B cell (primary cell): ENCODE measurements around the gene FADD. TPM values are rescaled to one million over a fixed set of nuclear protein-coding genes. Genes with fewer than 3 reads are reported as not detected.
"Not testable (repeated sequence)": the region's sequence is repeated elsewhere in the genome, so short reads cannot be mapped to it uniquely, and the experiment has no call there.

Experiments
- ATAC-seq: fragments of 200-7000 bp; cut with Tn5 transposase; one replicate; pipeline ENCODE4 v1.10.0; 2021; ENCODE audit warnings: low read depth, mild to moderate bottlenecking, moderate number of reproducible peaks, moderate library complexity
- CTCF ChIA-PET: fragments of 350-600 bp; sonication (Branson Sonifier 250); formaldehyde crosslinking; loops from one replicate; lab custom pipeline; 2021; ENCODE audit warnings: antibody characterized with exemption, inconsistent platforms; lab: Charles Lee
- POLR2A ChIA-PET: fragments of 350-600 bp; sonication (Branson Sonifier 250); formaldehyde crosslinking; loops from one replicate; lab custom pipeline; 2021; ENCODE audit warnings: antibody characterized with exemption; lab: Charles Lee
- DNase-seq: peaks from one replicate; pipeline ENCODE4 v3.0.0; 2013
- H2AFZ ChIP-seq: 2 replicates; pipeline ENCODE4 v1.6.1; 2012; ENCODE audit warnings: mild to moderate bottlenecking, low read depth, low read length; ENCODE audit not compliant: insufficient read depth, poor library complexity, severe bottlenecking
- H3K27ac ChIP-seq, 2 donors: 1 replicate in 1 of 2; 2 replicates in 1 of 2; pipeline ENCODE4 v1.5.1; 2012 to 2013; ENCODE audit warnings: low read length in 2 of 2, mild to moderate bottlenecking in 2 of 2, moderate library complexity in 1 of 2
- H3K27me3 ChIP-seq, 4 experiments: fragments of 200-600 bp in 1 of 4; sonication (generic) in 1 of 4; replicated peaks in 1 of 4; 1 replicate in 2 of 4; 2 replicates in 2 of 4; pipeline versions ENCODE4 v1.6.1 to v1.7.0; 2013 to 2016; ENCODE audit warnings: low read length in 3 of 4, mild to moderate bottlenecking in 2 of 4, mixed read lengths in 1 of 4, moderate library complexity in 1 of 4; ENCODE audit not compliant: insufficient read depth in 4 of 4, control insufficient read depth in 3 of 4; ENCODE audit errors: control extremely low read depth in 1 of 4
- H3K36me3 ChIP-seq, 2 experiments: replicated peaks in 1 of 2; 1 replicate in 1 of 2; 2 replicates in 1 of 2; pipeline versions ENCODE4 v1.6.1 to v1.7.1; 2013; ENCODE audit warnings: low read length in 1 of 2; ENCODE audit not compliant: insufficient read depth in 2 of 2, control insufficient read depth in 1 of 2; ENCODE audit errors: control extremely low read depth in 1 of 2, extremely low read depth in 1 of 2
- H3K4me1 ChIP-seq, 2 donors: fragments of 200-600 bp in 1 of 2; sonication (generic) in 1 of 2; 1 replicate in 1 of 2; 2 replicates in 1 of 2; pipeline versions ENCODE4 v1.5.1 to v1.6.1; 2013 to 2017; ENCODE audit warnings: low read length in 2 of 2; ENCODE audit not compliant: control insufficient read depth in 2 of 2, insufficient read depth in 2 of 2
- H3K4me2 ChIP-seq: replicated peaks from 2 replicates; pipeline ENCODE3; 2012; ENCODE audit warnings: mild to moderate bottlenecking, low read depth, low read length; ENCODE audit not compliant: poor library complexity, severe bottlenecking
- H3K4me3 ChIP-seq, 5 experiments: fragments of 200-600 bp in 1 of 5; sonication (generic) in 1 of 5; 1 replicate in 3 of 5; 2 replicates in 2 of 5; pipeline versions ENCODE4 v1.5.1 to v1.7.0; 2011 to 2016; ENCODE audit warnings: low read length in 4 of 5, mild to moderate bottlenecking in 4 of 5, low read depth in 2 of 5, control low read depth in 1 of 5, moderate library complexity in 1 of 5; ENCODE audit not compliant: insufficient read depth in 1 of 5; ENCODE audit errors: control extremely low read depth in 1 of 5, extremely low read depth in 1 of 5
- H3K79me2 ChIP-seq: fragments of 200-600 bp; sonication (generic); one replicate; pipeline ENCODE4 v1.6.0; 2016; ENCODE audit warnings: low read length; ENCODE audit not compliant: control insufficient read depth, insufficient read depth
- H3K9ac ChIP-seq: fragments of 200-600 bp; sonication (generic); 2 replicates; pipeline ENCODE4 v1.6.1; 2017; ENCODE audit warnings: mild to moderate bottlenecking, low read length, moderate library complexity
- H3K9me3 ChIP-seq, 3 donors: one replicate each; pipeline versions ENCODE4 v1.6.1 to v1.7.1; 2013; ENCODE audit warnings: low read length in 2 of 3; ENCODE audit not compliant: control insufficient read depth in 2 of 3, insufficient read depth in 1 of 3; ENCODE audit errors: control extremely low read depth in 1 of 3
- H4K20me1 ChIP-seq: 2 replicates; pipeline ENCODE4 v1.6.0; 2012; ENCODE audit warnings: mild to moderate bottlenecking, low read length; ENCODE audit not compliant: insufficient read depth, control insufficient read depth, poor library complexity, severe bottlenecking
- H3K27ac Mint-ChIP-seq: one replicate; pipeline ENCODE4 v1.8.0; 2021; ENCODE audit warnings: mixed read lengths
- H3K27me3 Mint-ChIP-seq: one replicate; pipeline ENCODE4 v1.8.0; 2021; ENCODE audit warnings: mixed read lengths
- H3K4me1 Mint-ChIP-seq: one replicate; pipeline ENCODE4 v1.8.0; 2021; ENCODE audit warnings: mixed read lengths
- H3K4me3 Mint-ChIP-seq: one replicate; pipeline ENCODE4 v1.8.0; 2021; ENCODE audit warnings: mixed read lengths
- H3K9me3 Mint-ChIP-seq: one replicate; pipeline ENCODE4 v1.8.0; 2022; ENCODE audit warnings: mixed read lengths; ENCODE audit not compliant: insufficient read depth
- CTCF ChIP-seq: fragments of 200-600 bp; IDR thresholded peaks from one replicate; pipeline ENCODE4 v1.8.0; 2022; ENCODE audit warnings: antibody characterized with exemption, mild to moderate bottlenecking
- EZH2 ChIP-seq: IDR thresholded peaks from 2 replicates; pipeline ENCODE4 v1.6.1; 2012; ENCODE audit warnings: borderline replicate concordance, low read depth, mild to moderate bottlenecking, moderate library complexity, low read length; ENCODE audit not compliant: insufficient read depth, poor library complexity, severe bottlenecking
- WGBS: methylation state at CpG from one replicate; pipeline ENCODE4 v1.1.5; 2013; ENCODE audit warnings: missing lambda C conversion rate; ENCODE audit not compliant: insufficient coverage; 5-methylcytosine and 5-hydroxymethylcytosine counted together
- intact Hi-C: fragments of 100-400 bp; cut with micrococcal nuclease; formaldehyde crosslinking; loops from one replicate; pipeline ENCODE4 v1.10.0; 2022
- polyA plus RNA-seq: library from polyadenylated mRNA; depleted of rRNA; stranded (reverse); fragments of >200 nt; gene quantifications from 2 replicates; pipeline ENCODE4 v1.2.3, GENCODE V29; 2012
- total RNA-seq, 2 donors: library from RNA; stranded (reverse); fragments of 120-200 nt in 1 of 2; gene quantifications; 1 replicate in 1 of 2; 2 replicates in 1 of 2; pipeline versions ENCODE4 v1.2.3 to v1.2.4, GENCODE V29; 2013 to 2022

The FADD gene
- total and polyA plus RNA-seq, 2 donors (not counting 1 experiment from before 2014, with no cell fraction given) = 5.4 to 26.6 TPM

DNA sequence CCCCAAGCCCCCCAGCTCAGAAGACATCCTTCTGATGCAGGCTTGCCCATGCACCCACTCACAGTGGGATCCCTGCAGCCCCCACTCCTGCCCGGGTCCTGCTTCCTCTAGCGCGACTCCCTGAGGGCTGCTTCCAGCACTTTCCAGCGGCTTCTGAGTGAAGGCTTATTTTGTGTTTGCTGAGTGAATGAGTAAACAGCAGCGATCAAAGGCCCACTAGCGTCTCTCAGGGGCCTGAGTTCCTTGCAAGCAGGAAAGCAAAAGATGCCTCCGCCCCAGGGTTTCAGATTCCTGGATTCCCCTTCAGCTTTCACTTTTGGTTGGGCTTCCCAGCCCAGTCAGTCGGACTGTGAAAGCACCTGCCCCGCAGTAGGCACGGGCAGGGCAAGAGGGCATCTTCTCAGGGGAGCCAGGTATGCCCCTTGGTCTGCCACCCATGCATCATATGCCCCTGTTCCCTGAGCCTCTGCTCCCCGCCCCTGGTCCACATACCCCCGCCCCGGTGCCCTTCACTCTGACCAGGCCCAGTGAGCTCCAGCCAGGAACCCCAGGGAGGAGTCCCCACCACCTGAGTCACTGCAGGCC lies 9.2 kb downstream of the FADD start:
- no peak overlapping the region for H3K4me3 Mint-ChIP-seq
- H3K9ac ChIP-seq = no peak overlapping the region
- intact Hi-C loops = no loop called here
- no peaks in the 10 kb centered on the region for H3K27me3 Mint-ChIP-seq
- ChIA-PET CTCF (no interaction called here), POLR2A (no interaction called here)
- H3K79me2 ChIP-seq = peaks cover 28% of the 10 kb centered on the region
- TF ChIP-seq CTCF (no peak), EZH2 (no peak)
- peaks cover 6% of the 10 kb centered on the region for H3K4me1 Mint-ChIP-seq
- no peaks in the 10 kb centered on the region for H3K27me3 ChIP-seq
- H3K36me3 ChIP-seq = peaks cover 6 to 28% of the 10 kb centered on the region in 2 experiments
- no peaks in the 10 kb centered on the region for H3K4me1 ChIP-seq
- H4K20me1 ChIP-seq = peaks cover 22% of the 10 kb centered on the region
- no peak for DNase-seq
- H3K9me3 Mint-ChIP-seq = no peaks in the 10 kb centered on the region
- no peak overlapping the region for H3K4me2 ChIP-seq
- H2AFZ ChIP-seq = no peak overlapping the region
- H3K27ac Mint-ChIP-seq = no peak overlapping the region
- H3K27ac ChIP-seq = no peak overlapping the region
- no peak overlapping the region for H3K4me3 ChIP-seq
- no peaks in the 10 kb centered on the region for H3K9me3 ChIP-seq
- ATAC-seq = no peak
- 86% methylated on average over 13 of the region's 13 CpGs for WGBS

DNA sequence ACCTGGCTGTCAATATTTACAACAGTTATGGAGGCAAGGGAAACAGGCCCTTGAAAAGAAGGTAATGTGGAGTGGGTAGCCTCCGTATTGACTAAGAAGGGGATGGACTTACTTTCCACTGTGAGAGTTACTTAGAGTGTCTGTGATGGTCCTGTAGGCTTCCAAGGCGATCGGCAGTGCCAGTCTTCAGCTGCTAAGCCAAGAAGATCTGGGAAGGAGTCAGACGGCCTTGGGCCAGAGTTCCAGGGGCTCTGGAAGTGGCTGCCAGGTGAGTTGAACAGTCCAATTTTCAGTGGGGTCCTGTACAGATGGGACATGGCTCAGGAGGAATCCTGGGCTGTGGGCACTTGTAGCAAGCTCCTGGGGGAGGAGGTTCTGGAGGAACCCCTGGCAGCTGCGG lies 14.3 kb downstream of the FADD start:
- not testable (repeated sequence) for H3K4me3 Mint-ChIP-seq

DNA sequence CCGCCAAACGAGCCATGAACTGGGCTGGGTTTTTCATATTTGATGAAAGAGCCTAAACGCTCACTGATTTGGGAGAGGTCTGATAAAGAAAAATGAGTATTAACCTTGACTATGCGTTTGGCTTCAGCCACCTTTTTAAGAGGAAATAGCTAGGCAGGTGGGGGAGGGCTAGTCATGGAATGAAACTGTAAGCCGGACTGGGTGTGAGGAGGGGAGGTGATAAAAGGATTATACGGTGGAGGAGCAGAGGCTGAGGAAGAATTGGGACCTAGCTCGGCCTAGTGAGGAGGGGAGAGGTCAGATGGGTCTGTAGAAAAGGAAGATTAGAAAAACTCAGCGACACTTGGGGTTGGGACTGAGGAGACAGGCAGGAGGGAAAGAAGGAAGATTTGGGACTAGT lies 15.0 kb downstream of the FADD start:
- H3K27ac ChIP-seq, H3K9ac ChIP-seq, CTCF ChIA-PET, H3K27ac Mint-ChIP-seq, H3K4me1 Mint-ChIP-seq, H3K9me3 Mint-ChIP-seq, DNase-seq, H3K4me3 ChIP-seq, H2AFZ ChIP-seq, H3K4me1 ChIP-seq, H4K20me1 ChIP-seq, H3K36me3 ChIP-seq, H3K4me3 Mint-ChIP-seq, H3K79me2 ChIP-seq, H3K4me2 ChIP-seq, ATAC-seq, H3K9me3 ChIP-seq, intact Hi-C loops, H3K27me3 ChIP-seq, POLR2A ChIA-PET: not testable (repeated sequence)
- peaks cover 18% of the 10 kb centered on the region for H3K27me3 Mint-ChIP-seq
- WGBS = 83% methylated on average over 6 of the region's 8 CpGs

More for the DNA sequence above, 14.3 kb downstream of the FADD start:
- H3K4me1 ChIP-seq, ATAC-seq, H3K4me2 ChIP-seq, intact Hi-C loops, H3K9ac ChIP-seq, CTCF ChIA-PET, H3K27ac ChIP-seq, H3K9me3 ChIP-seq, H3K27ac Mint-ChIP-seq, H3K79me2 ChIP-seq, H3K27me3 ChIP-seq, H3K36me3 ChIP-seq, H2AFZ ChIP-seq, POLR2A ChIA-PET, H3K4me3 ChIP-seq, H4K20me1 ChIP-seq, H3K9me3 Mint-ChIP-seq, H3K4me1 Mint-ChIP-seq, DNase-seq: not testable (repeated sequence)
- 97% methylated on average over 4 of the region's 5 CpGs for WGBS
- H3K27me3 Mint-ChIP-seq = peaks cover 18% of the 10 kb centered on the region
